ENCODE measurements around the gene KNOP1. TPM values are rescaled to one million over a fixed set of nuclear protein-coding genes. Genes with fewer than 3 reads are reported as not detected.
A peak's percentile ranks its signal among the peaks of the same experiment; 100 is the strongest.
"Not testable (repeated sequence)": the region's sequence is repeated elsewhere in the genome, so short reads cannot be mapped to it uniquely, and the experiment has no call there.

KNOP1 gene
- total and polyA plus RNA-seq, 10 donors: 7.1 to 13.7 (median 9.9) TPM

- no peaks in the 10 kb centered on the region for H3K36me3 ChIP-seq
- WGBS, 5 donors: 88 to 96% (median 92%) methylated on average over 7 of the region's 7 CpGs
- no peak for DNase-seq
- no peaks in the 10 kb centered on the region for H3K9me3 ChIP-seq
- no peak for TF ChIP-seq POLR2A (IDR thresholded peaks at IDR 0.05)
- no peak for TF ChIP-seq CTCF (IDR thresholded peaks at IDR 0.05 in 8 of 11, conservative IDR thresholded peaks at IDR 0.05 in 3 of 11)
- TF ChIP-seq POLR2AphosphoS5 (IDR thresholded peaks at IDR 0.05): no peak
- H3K27me3 ChIP-seq (replicated peaks in 1 of 7): no peaks in the 10 kb centered on the region
- H3K27ac ChIP-seq: no peak overlapping the region
- H3K4me3 ChIP-seq: no peak overlapping the region
- H3K4me1 ChIP-seq: peaks cover 3 to 11% (median 9%) of the 10 kb centered on the region in 6 donors
- intact Hi-C loops (cut with DNase I; ENCODE audit: low total_unique reads): no loop called here
These were observed 5.0 kb upstream of the KNOP1 start for GRCh38 chr16:19722981-19723380.

DNA sequence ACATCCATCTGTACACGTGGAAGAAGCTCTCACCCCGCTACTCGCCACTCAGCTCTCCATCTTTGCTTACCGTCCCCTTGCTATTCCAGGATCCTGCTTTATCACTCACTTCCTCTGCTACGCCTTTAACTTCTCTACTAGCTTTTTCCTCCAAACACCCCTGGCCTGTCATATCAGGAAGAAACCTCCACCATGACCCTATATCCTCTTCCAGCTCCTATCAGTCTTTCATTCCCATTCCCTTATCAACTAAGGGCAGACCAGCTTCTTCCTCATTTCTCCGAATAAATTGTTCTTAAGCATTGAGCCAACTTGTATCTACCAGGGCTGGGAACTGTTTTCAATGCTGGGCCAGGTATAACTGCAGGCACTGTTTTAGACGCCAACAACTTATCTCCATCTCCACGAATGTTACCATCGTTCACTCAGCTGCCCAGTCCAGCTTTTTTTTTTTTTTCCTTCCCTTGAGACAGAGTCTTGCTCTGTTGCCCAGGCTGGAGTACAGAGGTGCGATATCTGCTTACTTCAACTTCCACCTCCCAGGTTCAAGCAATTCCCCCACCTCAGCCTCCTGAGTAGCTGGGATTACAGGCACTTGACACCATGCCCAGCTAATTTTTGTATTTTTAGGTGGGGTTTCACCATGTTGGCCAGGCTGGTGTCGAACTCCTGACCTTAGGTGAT lies 4.4 kb upstream of the KNOP1 start:
- DNase-seq: no peak
- intact Hi-C loops (cut with DNase I; ENCODE audit: low total_unique reads): no loop called here
- TF ChIP-seq POLR2AphosphoS5 (IDR thresholded peaks at IDR 0.05): no peak
- no peak for TF ChIP-seq CTCF (IDR thresholded peaks at IDR 0.05 in 8 of 11, conservative IDR thresholded peaks at IDR 0.05 in 3 of 11)
- TF ChIP-seq POLR2A (IDR thresholded peaks at IDR 0.05): no peak
- 67 to 71% (median 70%) methylated on average over 11 of the region's 11 CpGs for WGBS, 5 donors
- Histone ChIP-seq H3K27me3 (replicated peaks in 1 of 7) (no peaks in the 10 kb centered on the region), H3K27ac (no peak overlapping the region), H3K36me3 (no peaks in the 10 kb centered on the region), H3K4me3 (no peak overlapping the region), H3K4me1 (peaks cover 4 to 15% (median 11%) of the 10 kb centered on the region in 6 donors), H3K9me3 (no peaks in the 10 kb centered on the region)

GRCh38 chr16:19718624-19718965 lies 568 bp upstream of the KNOP1 start:
- Histone ChIP-seq H3K4me3 (peak overlapping the region; percentile 95 to 100 (median 98)), H3K36me3 (peaks cover 0 to 14% (median 11%) of the 10 kb centered on the region in 6 donors), H3K27ac (peak overlapping the region in 6 of 8 donors; percentile 63 to 82 (median 74)), H3K4me1 (peaks cover 10 to 32% (median 28%) of the 10 kb centered on the region in 6 donors), H3K9me3 (no peaks in the 10 kb centered on the region), H3K27me3 (replicated peaks in 1 of 7) (no peaks in the 10 kb centered on the region)
- TF ChIP-seq POLR2AphosphoS5 (IDR thresholded peaks at IDR 0.05) (no peak), CTCF (IDR thresholded peaks at IDR 0.05 in 8 of 11, conservative IDR thresholded peaks at IDR 0.05 in 3 of 11) (no peak), POLR2A (IDR thresholded peaks at IDR 0.05) (no peak)
- WGBS, 5 donors: 0 to 3% (median 2%) methylated on average over 20 to 21 of the region's 21 CpGs
- DNase-seq: no peak
- intact Hi-C loops (cut with DNase I; ENCODE audit: low total_unique reads): no loop called here

- intact Hi-C loops (cut with DNase I; ENCODE audit: low total_unique reads): no loop called here
- H3K4me3 ChIP-seq: peak overlapping the region; percentile 95 to 100 (median 98)
- H3K9me3 ChIP-seq: no peaks in the 10 kb centered on the region
- 0 to 2% (median 1%) methylated on average over 10 of the region's 10 CpGs for WGBS, 5 donors
- TF ChIP-seq CTCF (IDR thresholded peaks at IDR 0.05 in 8 of 11, conservative IDR thresholded peaks at IDR 0.05 in 3 of 11): no peak
- TF ChIP-seq POLR2A (IDR thresholded peaks at IDR 0.05): no peak
- no peak for TF ChIP-seq POLR2AphosphoS5 (IDR thresholded peaks at IDR 0.05)
- peak overlapping the region in 5 of 8 donors; percentile 63 to 82 (median 76) for H3K27ac ChIP-seq
- no peaks in the 10 kb centered on the region for H3K27me3 ChIP-seq (replicated peaks in 1 of 7)
- H3K36me3 ChIP-seq: peaks cover 0 to 27% (median 19%) of the 10 kb centered on the region in 6 donors
- peaks cover 10 to 32% (median 28%) of the 10 kb centered on the region in 6 donors for H3K4me1 ChIP-seq
- DNase-seq: no peak
These were observed 713 bp downstream of the KNOP1 start for GRCh38 chr16:19717314-19717713.

DNA sequence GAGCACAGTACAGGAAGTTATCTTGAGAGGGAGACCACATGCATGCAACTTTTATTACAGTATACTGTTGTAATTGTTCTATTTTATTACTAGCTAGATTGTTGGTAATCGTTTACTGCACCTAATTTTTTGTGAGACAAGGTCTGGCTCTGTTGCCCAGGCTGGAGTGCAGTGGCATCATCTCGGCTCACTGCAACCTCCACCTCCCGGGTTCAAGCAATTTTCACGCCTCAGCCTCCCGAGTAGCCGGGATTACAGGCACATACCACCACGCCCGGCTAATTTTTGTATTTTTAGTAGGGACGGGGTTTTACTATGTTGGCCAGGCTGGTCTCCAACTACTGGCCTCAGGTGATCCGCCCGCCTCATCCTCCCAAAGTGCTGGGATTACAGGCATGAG lies 1.3 kb downstream of the KNOP1 start:
- H3K4me3 ChIP-seq: peak overlapping the region in 6 of 8 donors; percentile 96 to 100 (median 100)
- H3K27ac ChIP-seq; H3K27me3 ChIP-seq (replicated peaks in 1 of 7); H3K9me3 ChIP-seq; DNase-seq; intact Hi-C loops (cut with DNase I; ENCODE audit: low total_unique reads): not testable (repeated sequence)
- WGBS, 5 donors: 64 to 87% (median 70%) methylated on average over 11 of the region's 11 CpGs
- H3K36me3 ChIP-seq: peaks cover 0 to 33% (median 19%) of the 10 kb centered on the region in 6 donors
- peaks cover 10 to 32% (median 28%) of the 10 kb centered on the region in 6 donors for H3K4me1 ChIP-seq
